PC-9 (cell line): ENCODE results near the gene HLA-DRB5. TPM values are rescaled to one million over a fixed set of nuclear protein-coding genes. Genes with fewer than 3 reads are reported as not detected.

ENCODE experiments used
- BruUV-seq: library from RNA; stranded (reverse); fragments of 400-500 nt; replicated peaks from 2 replicates; lab custom pipeline; 2021; lab: Mats Ljungman, UMichigan
- CTCF ChIA-PET: fragments of 300-600 bp; sonication (Branson Sonifier 250); formaldehyde crosslinking; loops from one replicate; lab custom pipeline; 2022; ENCODE audit warnings: antibody characterized with exemption; lab: Charles Lee
- POLR2A ChIA-PET: fragments of 300-600 bp; sonication (Branson Sonifier 250); formaldehyde crosslinking; loops from one replicate; lab custom pipeline; 2022; ENCODE audit warnings: antibody characterized with exemption; ENCODE audit not compliant: unreplicated experiment; lab: Charles Lee
- DNase-seq, 2 experiments: peaks; one replicate each; pipeline versions ENCODE4 v3.0.0 to v3.0.0-alpha.2; 2015 to 2022; ENCODE audit warnings: mixed read lengths in 1 of 2
- H2AFZ ChIP-seq: fragments of 200-600 bp; sonication (generic); 2 replicates; pipeline ENCODE4 v1.8.1; 2017; ENCODE audit warnings: antibody characterized with exemption
- H3F3A ChIP-seq: fragments of 200-600 bp; sonication (generic); 2 replicates; pipeline ENCODE4 v1.8.1; 2017; ENCODE audit warnings: antibody characterized with exemption, mild to moderate bottlenecking, low read depth; ENCODE audit not compliant: insufficient read depth
- H3K27ac ChIP-seq: fragments of 200-600 bp; sonication (generic); 2 replicates; pipeline ENCODE4 v1.6.1; 2016; ENCODE audit warnings: mixed run types
- H3K27me3 ChIP-seq: fragments of 200-600 bp; sonication (generic); 2 replicates; pipeline ENCODE4 v1.6.1; 2016; ENCODE audit warnings: low read depth, mixed run types; ENCODE audit not compliant: insufficient read depth
- H3K36me3 ChIP-seq: fragments of 200-600 bp; sonication (generic); 2 replicates; pipeline ENCODE4 v1.6.1; 2016; ENCODE audit warnings: low read depth, mixed run types
- H3K4me1 ChIP-seq: fragments of 200-600 bp; sonication (generic); replicated peaks from 2 replicates; pipeline ENCODE4 v1.6.1; 2016; ENCODE audit warnings: mixed run types; ENCODE audit not compliant: insufficient read depth
- H3K4me2 ChIP-seq: fragments of 200-600 bp; sonication (generic); 2 replicates; pipeline ENCODE4 v1.6.1; 2017; ENCODE audit warnings: mixed run types
- H3K4me3 ChIP-seq: fragments of 200-600 bp; sonication (generic); 2 replicates; pipeline ENCODE4 v1.6.1; 2016; ENCODE audit warnings: mixed run types
- H3K79me2 ChIP-seq: fragments of 200-600 bp; sonication (generic); 2 replicates; pipeline ENCODE4 v1.6.1; 2017; ENCODE audit warnings: low read depth, mixed run types
- H3K9me2 ChIP-seq: fragments of 200-600 bp; sonication (generic); 2 replicates; pipeline ENCODE4 v1.8.1; 2017; ENCODE audit warnings: mild to moderate bottlenecking; ENCODE audit not compliant: insufficient read depth
- H3K9me3 ChIP-seq: fragments of 200-600 bp; sonication (generic); 2 replicates; pipeline ENCODE4 v1.8.1; 2016; ENCODE audit warnings: low read depth; ENCODE audit not compliant: insufficient read depth
- H4K20me1 ChIP-seq: fragments of 200-600 bp; sonication (generic); 2 replicates; pipeline ENCODE4 v1.8.1; 2017; ENCODE audit not compliant: insufficient read depth
- CTCF ChIP-seq: fragments of 200-600 bp; sonication (generic); conservative IDR thresholded peaks from 2 replicates; pipeline ENCODE4 v1.6.1; 2017; ENCODE audit warnings: mixed run types, antibody characterized with exemption, mild to moderate bottlenecking, moderate library complexity
- EZH2 ChIP-seq: fragments of 200-600 bp; sonication (generic); IDR thresholded peaks from 2 replicates; pipeline ENCODE4 v1.8.0; 2017; ENCODE audit warnings: antibody characterized with exemption, low read depth
- intact Hi-C: fragments of 100-400 bp; cut with micrococcal nuclease; formaldehyde crosslinking; loops from one replicate; pipeline ENCODE4 v1.10.0; 2022; ENCODE audit not compliant: unreplicated experiment
- total RNA-seq: library from RNA; stranded (reverse); gene quantifications from 2 replicates; pipeline ENCODE4 v1.2.3, GENCODE V29; 2021

The HLA-DRB5 gene
- total RNA-seq, 1 experiment from 2014 or later, result 0.33 TPM

GRCh38 chr6:32565511-32565910 lies 35.4 kb upstream of the HLA-DRB5 start:
- no peaks in the 10 kb centered on the region for H4K20me1 ChIP-seq
- no peak for DNase-seq
- H3K9me2 ChIP-seq, result no peaks in the 10 kb centered on the region
- H3K27ac ChIP-seq, result no peak overlapping the region
- CTCF ChIA-PET, result no interaction called here
- H3K27me3 ChIP-seq, result peaks cover 9% of the 10 kb centered on the region
- no peaks in the 10 kb centered on the region for H3F3A ChIP-seq
- no peaks in the 10 kb centered on the region for H3K4me1 ChIP-seq
- no peak overlapping the region for H3K4me2 ChIP-seq
- H2AFZ ChIP-seq, result no peak overlapping the region
- no peak overlapping the region for H3K4me3 ChIP-seq
- POLR2A ChIA-PET, result no interaction called here
- no peaks in the 10 kb centered on the region for H3K79me2 ChIP-seq
- TF ChIP-seq CTCF (no peak), EZH2 (no peak)
- no TSS peak for BruUV-seq
- no peaks in the 10 kb centered on the region for H3K36me3 ChIP-seq
- no peaks in the 10 kb centered on the region for H3K9me3 ChIP-seq
- intact Hi-C loops, result no loop called here

- ChIA-PET CTCF (interaction anchor here (0.6 kb wide), 1 partner anchor 1172 kb away, joined by 4 read pairs; no protein-coding TSS in a partner anchor), POLR2A (no interaction called here)
- no peak for TF ChIP-seq CTCF
- no peak for TF ChIP-seq EZH2
- no TSS peak for BruUV-seq
- Histone ChIP-seq H3F3A (no peaks in the 10 kb centered on the region), H2AFZ (no peak overlapping the region), H3K4me2 (no peak overlapping the region), H3K36me3 (no peaks in the 10 kb centered on the region), H3K27me3 (peaks cover 25% of the 10 kb centered on the region), H3K9me3 (no peaks in the 10 kb centered on the region), H3K4me1 (no peaks in the 10 kb centered on the region), H3K27ac (no peak overlapping the region), H3K4me3 (no peak overlapping the region), H3K9me2 (no peaks in the 10 kb centered on the region), H3K79me2 (no peaks in the 10 kb centered on the region), H4K20me1 (no peaks in the 10 kb centered on the region)
- no peak for DNase-seq
- intact Hi-C loops, result no loop called here
Observed at GRCh38 chr6:32562940-32563339, 32.9 kb upstream of the HLA-DRB5 start.

- ChIA-PET POLR2A (no interaction called here), CTCF (no interaction called here)
- H3K79me2 ChIP-seq, result no peaks in the 10 kb centered on the region
- TF ChIP-seq CTCF (no peak), EZH2 (no peak)
- no peaks in the 10 kb centered on the region for H3F3A ChIP-seq
- no peak for DNase-seq
- H3K27me3 ChIP-seq, result peaks cover 25% of the 10 kb centered on the region
- H3K36me3 ChIP-seq, result no peaks in the 10 kb centered on the region
- H3K9me3 ChIP-seq, result no peaks in the 10 kb centered on the region
- no peak overlapping the region for H3K4me3 ChIP-seq
- BruUV-seq, result no TSS peak
- no peaks in the 10 kb centered on the region for H4K20me1 ChIP-seq
- intact Hi-C loops, result no loop called here
- H2AFZ ChIP-seq, result no peak overlapping the region
- H3K9me2 ChIP-seq, result no peaks in the 10 kb centered on the region
- no peaks in the 10 kb centered on the region for H3K4me1 ChIP-seq
- no peak overlapping the region for H3K27ac ChIP-seq
- no peak overlapping the region for H3K4me2 ChIP-seq
Observed at GRCh38 chr6:32559747-32560146, 29.7 kb upstream of the HLA-DRB5 start.
